Bronchial epithelial cell (primary cell): ENCODE results near the gene KRTCAP2. TPM values are rescaled to one million over a fixed set of nuclear protein-coding genes. Genes with fewer than 3 reads are reported as not detected.

ENCODE experiments used
- DNase-seq: peaks from one replicate; pipeline ENCODE4 v3.0.0-alpha.2; 2010; ENCODE audit warnings: low read depth
- FAIRE-seq: peaks from 2 replicates; lab custom pipeline; 2011; peaks lifted over from hg19 to GRCh38; lab: Jason Lieb, UNC
- H3K27me3 ChIP-seq: 2 replicates; pipeline ENCODE4 v1.5.1; 2011; ENCODE audit warnings: low read length; ENCODE audit not compliant: control insufficient read depth, insufficient read depth
- H3K36me3 ChIP-seq: 2 replicates; pipeline ENCODE4 v1.5.1; 2011; ENCODE audit warnings: low read length; ENCODE audit not compliant: control insufficient read depth, insufficient read depth
- H3K4me3 ChIP-seq: 2 replicates; pipeline ENCODE4 v1.5.1; 2011; ENCODE audit warnings: mild to moderate bottlenecking, low read depth, low read length, control low read depth
- total RNA-seq: library from RNA; depleted of rRNA; stranded (reverse); fragments of >200 nt; gene quantifications from 2 replicates; pipeline ENCODE4 v1.2.1, GENCODE V29; 2014
- TF ChIP-seq, protein P1 (sequence below): IDR thresholded peaks from 2 replicates; pipeline ENCODE4 v1.5.1; 2011; ENCODE audit warnings: mild to moderate bottlenecking, moderate library complexity, low read length, control low read depth, inconsistent platforms; ENCODE audit not compliant: insufficient read depth, severe bottlenecking

Gene KRTCAP2
- total RNA-seq, 1 donor from 2014 or later = 76.3 TPM

DNA sequence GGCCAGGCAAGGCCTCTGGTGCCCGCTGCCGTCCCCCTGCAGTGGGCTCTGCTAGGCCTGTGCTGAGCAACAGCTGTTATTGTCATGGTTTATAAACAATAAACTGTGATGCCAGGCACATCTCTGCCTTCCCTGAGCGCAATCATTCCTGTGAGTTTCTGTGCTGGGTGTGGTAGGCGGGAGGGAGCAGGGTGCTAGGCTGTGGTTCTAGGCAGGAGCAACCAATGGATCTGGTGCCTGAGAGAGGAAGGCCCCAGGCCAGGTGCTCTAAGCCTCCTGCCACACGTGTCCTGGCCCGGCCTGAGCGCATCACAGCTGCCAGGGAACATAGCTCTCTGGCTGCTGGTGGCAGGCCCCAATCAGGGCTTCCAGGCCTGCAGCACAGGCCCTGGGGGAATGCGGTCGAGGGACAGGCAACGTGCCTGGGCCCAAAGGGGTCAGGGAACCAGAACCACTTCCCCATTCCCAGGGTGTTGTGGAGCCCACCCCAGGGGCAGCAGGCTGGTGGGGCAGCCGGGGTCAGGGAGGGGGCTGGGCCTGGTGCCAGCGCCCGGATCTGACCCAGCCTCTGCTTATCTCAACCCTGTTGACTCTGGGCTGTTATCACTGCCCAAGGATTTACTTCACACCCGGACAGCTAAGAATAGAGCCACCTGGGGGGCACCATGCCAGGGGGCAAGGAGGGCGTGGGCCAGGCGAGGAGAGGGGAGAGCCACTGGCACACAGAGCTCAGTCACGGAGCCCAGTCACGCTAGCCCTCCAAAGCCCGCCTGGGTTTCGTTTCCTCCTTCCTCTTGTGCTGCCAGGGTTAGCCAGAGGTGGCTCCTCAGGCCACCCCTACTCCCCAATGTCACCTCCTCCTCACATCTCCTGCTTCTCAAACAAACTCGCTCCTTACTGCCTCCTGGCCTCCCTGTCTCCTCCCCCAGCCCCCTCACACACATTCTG lies 12.0 kb upstream of the KRTCAP2 start:
- H3K36me3 ChIP-seq = no peaks in the 10 kb centered on the region
- DNase-seq (no peak), FAIRE-seq (no peak)
- no peaks in the 10 kb centered on the region for H3K27me3 ChIP-seq
- H3K4me3 ChIP-seq = no peak overlapping the region
- TF ChIP-seq, protein P1, sequence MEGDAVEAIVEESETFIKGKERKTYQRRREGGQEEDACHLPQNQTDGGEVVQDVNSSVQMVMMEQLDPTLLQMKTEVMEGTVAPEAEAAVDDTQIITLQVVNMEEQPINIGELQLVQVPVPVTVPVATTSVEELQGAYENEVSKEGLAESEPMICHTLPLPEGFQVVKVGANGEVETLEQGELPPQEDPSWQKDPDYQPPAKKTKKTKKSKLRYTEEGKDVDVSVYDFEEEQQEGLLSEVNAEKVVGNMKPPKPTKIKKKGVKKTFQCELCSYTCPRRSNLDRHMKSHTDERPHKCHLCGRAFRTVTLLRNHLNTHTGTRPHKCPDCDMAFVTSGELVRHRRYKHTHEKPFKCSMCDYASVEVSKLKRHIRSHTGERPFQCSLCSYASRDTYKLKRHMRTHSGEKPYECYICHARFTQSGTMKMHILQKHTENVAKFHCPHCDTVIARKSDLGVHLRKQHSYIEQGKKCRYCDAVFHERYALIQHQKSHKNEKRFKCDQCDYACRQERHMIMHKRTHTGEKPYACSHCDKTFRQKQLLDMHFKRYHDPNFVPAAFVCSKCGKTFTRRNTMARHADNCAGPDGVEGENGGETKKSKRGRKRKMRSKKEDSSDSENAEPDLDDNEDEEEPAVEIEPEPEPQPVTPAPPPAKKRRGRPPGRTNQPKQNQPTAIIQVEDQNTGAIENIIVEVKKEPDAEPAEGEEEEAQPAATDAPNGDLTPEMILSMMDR = no peak

DNA sequence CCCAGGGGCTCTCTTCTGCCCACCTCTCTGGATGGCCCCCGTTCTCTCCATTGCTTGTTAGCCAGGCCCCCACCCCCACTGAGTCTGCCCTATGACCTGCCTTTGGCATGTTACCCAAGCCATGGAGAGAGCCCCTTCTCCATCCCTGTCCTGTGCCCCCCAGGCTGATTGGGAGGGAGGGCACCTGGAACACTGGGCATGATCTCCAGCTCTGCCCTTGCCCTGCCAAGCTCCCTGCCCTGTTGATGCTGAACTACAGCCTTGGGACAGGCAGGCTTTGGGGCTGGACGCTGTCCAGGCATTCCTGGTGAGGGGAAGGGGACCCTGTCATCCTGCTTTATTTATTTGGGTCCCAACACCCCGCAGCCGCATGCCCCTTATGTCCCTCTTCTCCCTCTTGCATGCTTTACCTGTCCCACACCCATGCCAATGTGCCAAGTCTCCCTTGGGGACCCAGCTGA lies 11.3 kb upstream of the KRTCAP2 start:
- FAIRE-seq (no peak), DNase-seq (no peak)
- TF ChIP-seq, protein P1 = no peak
- H3K36me3 ChIP-seq = no peaks in the 10 kb centered on the region
- H3K27me3 ChIP-seq = no peaks in the 10 kb centered on the region
- no peak overlapping the region for H3K4me3 ChIP-seq

DNA sequence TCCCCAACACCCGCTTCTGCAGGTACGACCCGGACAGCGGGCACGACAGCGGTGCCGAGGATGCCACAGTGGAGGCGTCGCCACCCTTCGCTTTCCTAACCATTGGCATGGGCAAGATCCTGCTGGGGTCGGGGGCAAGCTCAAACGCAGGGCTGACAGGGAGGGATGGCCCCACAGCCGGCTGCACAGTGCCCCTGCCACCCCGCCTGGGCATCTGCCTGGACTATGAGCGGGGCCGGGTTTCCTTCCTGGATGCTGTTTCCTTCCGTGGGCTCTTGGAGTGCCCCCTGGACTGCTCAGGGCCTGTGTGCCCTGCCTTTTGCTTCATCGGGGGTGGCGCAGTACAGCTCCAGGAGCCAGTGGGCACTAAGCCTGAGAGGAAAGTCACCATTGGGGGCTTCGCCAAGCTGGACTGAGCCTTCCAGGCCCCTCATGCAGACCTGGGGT lies 10.7 kb upstream of the KRTCAP2 start:
- Histone ChIP-seq H3K4me3 (no peak overlapping the region), H3K27me3 (no peaks in the 10 kb centered on the region), H3K36me3 (no peaks in the 10 kb centered on the region)
- FAIRE-seq = no peak
- no peak for DNase-seq
- TF ChIP-seq, protein P1 = no peak

DNA sequence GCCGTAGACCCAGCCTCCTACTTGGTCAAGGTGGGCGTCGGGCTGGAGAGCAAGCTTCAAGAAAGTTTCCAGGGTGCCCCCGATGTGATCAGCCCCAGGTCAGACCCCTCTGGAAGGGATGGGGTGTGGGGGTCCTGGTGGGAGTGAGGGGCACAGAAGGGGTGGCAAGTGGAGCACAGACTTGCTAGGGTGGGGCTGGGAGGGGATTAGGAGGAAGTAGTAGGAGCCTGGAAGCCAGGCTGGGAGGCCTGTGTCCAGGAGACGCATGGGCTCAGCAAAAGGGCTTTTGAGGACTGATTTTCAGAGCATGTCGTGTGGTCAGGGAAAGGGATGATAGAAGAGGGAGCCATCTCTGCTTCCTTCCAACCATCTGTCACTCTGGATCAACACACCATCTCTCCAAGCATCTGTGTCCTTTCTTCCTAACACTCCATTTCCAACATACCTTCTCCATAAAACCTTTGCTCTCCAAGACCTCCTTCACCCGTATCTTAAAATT lies 9.0 kb upstream of the KRTCAP2 start:
- TF ChIP-seq, protein P1 = no peak
- Histone ChIP-seq H3K4me3 (no peak overlapping the region), H3K36me3 (no peaks in the 10 kb centered on the region), H3K27me3 (no peaks in the 10 kb centered on the region)
- FAIRE-seq = peak; percentile 40
- DNase-seq = no peak

DNA sequence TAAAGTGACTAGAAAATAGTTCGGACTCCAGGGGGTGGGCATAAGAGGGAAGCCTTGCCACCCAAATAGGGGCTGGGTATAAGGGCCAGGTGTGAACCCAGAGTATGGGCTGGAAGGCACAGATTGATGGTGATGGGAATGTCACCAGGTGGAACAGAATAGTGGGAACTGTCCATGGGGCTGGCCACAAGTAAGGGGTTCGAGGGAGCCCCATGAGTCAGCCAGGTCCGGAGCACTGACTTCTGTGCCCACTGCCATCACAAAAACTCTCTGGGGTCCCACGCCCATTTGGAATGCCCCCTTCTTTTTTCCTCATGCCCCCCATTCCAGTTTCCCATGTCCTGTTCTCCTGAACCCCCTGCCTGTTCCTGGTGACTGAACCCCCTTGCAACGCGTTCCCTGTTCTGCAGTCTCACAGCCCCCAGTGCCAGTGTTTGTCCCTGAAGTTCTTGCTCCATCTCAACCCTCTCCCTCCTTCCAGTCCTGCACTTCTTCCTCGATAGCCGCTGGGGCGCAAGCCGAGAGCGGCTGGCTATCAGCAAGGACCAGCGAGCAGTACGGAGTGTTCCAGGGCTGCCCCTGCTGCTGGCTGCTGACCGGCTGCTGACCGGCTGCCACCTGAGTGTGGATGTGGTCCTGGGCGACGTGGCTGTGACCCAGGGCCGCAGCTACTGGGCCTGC lies 8.4 kb upstream of the KRTCAP2 start:
- Histone ChIP-seq H3K27me3 (no peaks in the 10 kb centered on the region), H3K36me3 (no peaks in the 10 kb centered on the region), H3K4me3 (no peak overlapping the region)
- TF ChIP-seq, protein P1 = no peak
- DNase-seq (no peak), FAIRE-seq (no peak)
